Bone marrow (tissue), 2 donors: ENCODE measurements around the gene AFF1.
A peak's percentile ranks its signal among the peaks of the same experiment; 100 is the strongest.
"Not testable (repeated sequence)": the region's sequence is repeated elsewhere in the genome, so short reads cannot be mapped to it uniquely, and the experiment has no call there.

Experiments used
- DNase-seq, 2 donors: peaks; one replicate each; lab custom pipeline; 2025; lab: John Stamatoyannopoulos, UW

AFF1 gene

GRCh38 chr4:87055311-87055710, 120.5 kb downstream of the AFF1 start:
- DNase-seq = no peak

GRCh38 chr4:87056881-87057280, 122.1 kb downstream of the AFF1 start:
- DNase-seq = no peak

GRCh38 chr4:87057835-87058355, 123.1 kb downstream of the AFF1 start:
- DNase-seq = no peak

- DNase-seq = peak in 1 of 2 donors; percentile 25
These were observed 123.7 kb downstream of the AFF1 start for GRCh38 chr4:87058356-87059073.

- no peak for DNase-seq
These were observed 126.1 kb downstream of the AFF1 start for GRCh38 chr4:87060957-87061356.

GRCh38 chr4:87065021-87065420, 130.2 kb downstream of the AFF1 start:
- no peak for DNase-seq

GRCh38 chr4:87066403-87067123, 131.8 kb downstream of the AFF1 start:
- DNase-seq = no peak

- DNase-seq = no peak
These were observed 132.5 kb downstream of the AFF1 start for GRCh38 chr4:87067124-87067885.

GRCh38 chr4:87068583-87069021, 133.8 kb downstream of the AFF1 start:
- no peak for DNase-seq

- no peak for DNase-seq
These were observed 134.4 kb downstream of the AFF1 start for GRCh38 chr4:87069037-87069742.

- no peak for DNase-seq
These were observed 136.6 kb downstream of the AFF1 start for GRCh38 chr4:87071401-87071800.

- not testable (repeated sequence) for DNase-seq
These were observed 137.7 kb downstream of the AFF1 start for GRCh38 chr4:87072545-87072944.

- DNase-seq = peak in 1 of 2 donors; percentile 11
These were observed 138.6 kb downstream of the AFF1 start for GRCh38 chr4:87073199-87074120.

- DNase-seq = no peak
These were observed 139.3 kb downstream of the AFF1 start for GRCh38 chr4:87074121-87074488.

GRCh38 chr4:87075876-87076275, 141.1 kb downstream of the AFF1 start:
- no peak for DNase-seq

GRCh38 chr4:87076690-87077358, 142.0 kb downstream of the AFF1 start:
- DNase-seq = no peak

GRCh38 chr4:87077914-87078585, 143.2 kb downstream of the AFF1 start:
- DNase-seq = no peak

GRCh38 chr4:87078987-87079486, 144.2 kb downstream of the AFF1 start:
- no peak for DNase-seq

- peak in 1 of 2 donors; percentile 31 for DNase-seq
These were observed 145.2 kb downstream of the AFF1 start for GRCh38 chr4:87079967-87080366.
